ENCODE measurements around the gene ZNF556. TPM values are rescaled to one million over a fixed set of nuclear protein-coding genes. Genes with fewer than 3 reads are reported as not detected.

ZNF556 gene
- polyA plus RNA-seq, 1 of the 3 experiments (the other 2 are of a cell fraction): 0.46 TPM

- no peak for TF ChIP-seq CTCF (IDR thresholded peaks at IDR 0.05)
Measured at GRCh38 chr19:2827840-2828489, 39.2 kb upstream of the ZNF556 start (continued).

- no peaks in the 10 kb centered on the region for H3K4me1 ChIP-seq (ENCODE audit: control insufficient read depth in 1 of 2, insufficient read depth in 2 of 2, low read depth in 1 of 2, low read length in 1 of 2)
- POLR2A ChIA-PET: no interaction called here
- H3K9ac ChIP-seq: no peak overlapping the region
- no peak overlapping the region for H3K27ac ChIP-seq (ENCODE audit: low read depth in 2 of 2, low read length in 1 of 2)
- no peak overlapping the region; a peak in 1 of 4 replicates for H3K4me3 ChIP-seq (ENCODE audit: low read depth in 2 of 2, low read length in 1 of 2)
- 90% methylated on average over 17 of the region's 19 CpGs for WGBS (ENCODE audit: low lambda C conversion rate)
- no peaks in the 10 kb centered on the region for H3K9me2 ChIP-seq
- H3K4me2 ChIP-seq: no peak overlapping the region
- no peaks in the 10 kb centered on the region for H3F3A ChIP-seq (replicated peaks; ENCODE audit: insufficient read depth)
- no peak for TF ChIP-seq TEAD4 (IDR thresholded peaks at IDR 0.05; ENCODE audit: borderline replicate concordance, insufficient read depth)
- no peak for TF ChIP-seq RXRA (IDR thresholded peaks at IDR 0.05; ENCODE audit: borderline replicate concordance, low read depth)
- TF ChIP-seq RCOR1 (IDR thresholded peaks at IDR 0.05; ENCODE audit: low read length): no peak
- no peak for TF ChIP-seq REST (IDR thresholded peaks at IDR 0.05; ENCODE audit: low read depth, low read length)
- no peak for TF ChIP-seq IRF3 (IDR thresholded peaks at IDR 0.05; ENCODE audit: low read depth, low read length)
- no peak for TF ChIP-seq GABPA (IDR thresholded peaks at IDR 0.05; ENCODE audit: low read depth)
- no peak for TF ChIP-seq SMC3 (IDR thresholded peaks at IDR 0.05; ENCODE audit: low read depth, low read length)
- TF ChIP-seq NFIC (IDR thresholded peaks at IDR 0.05; ENCODE audit: borderline replicate concordance): no peak
- TF ChIP-seq CTCF (IDR thresholded peaks at IDR 0.05): no peak
- no peak for TF ChIP-seq RAD21 (IDR thresholded peaks at IDR 0.05; ENCODE audit: low read length)
- TF ChIP-seq JUND (IDR thresholded peaks at IDR 0.05): no peak
- TF ChIP-seq ELF1 (IDR thresholded peaks at IDR 0.05): no peak
- TF ChIP-seq TCF12 (IDR thresholded peaks at IDR 0.05): no peak
- TF ChIP-seq MEF2A (IDR thresholded peaks at IDR 0.05; ENCODE audit: borderline replicate concordance, low read depth): no peak
- no peak for TF ChIP-seq EZH2phosphoT487 (IDR thresholded peaks at IDR 0.05; ENCODE audit: borderline replicate concordance, low read depth)
- no peak for TF ChIP-seq POLR2AphosphoS5 (IDR thresholded peaks at IDR 0.05; ENCODE audit: low read depth, low read length)
- TF ChIP-seq NRF1 (IDR thresholded peaks at IDR 0.05; ENCODE audit: low read depth, low read length): no peak
- no peak for TF ChIP-seq GATA2 (CRISPR knock-in tag; IDR thresholded peaks at IDR 0.05)
- CTCF ChIA-PET: no interaction called here
- H3K9me3 ChIP-seq: peaks cover 20% of the 10 kb centered on the region; the same call in 1 of the 2 replicates
- H3K27me3 ChIP-seq (ENCODE audit: insufficient read depth): no peaks in the 10 kb centered on the region
- peaks cover 0 to 34% of the 10 kb centered on the region in 2 experiments for H3K36me3 ChIP-seq (replicated peaks in 1 of 2; ENCODE audit: control insufficient read depth in 1 of 2, insufficient read depth in 2 of 2, low read length in 1 of 2)
- no peaks in the 10 kb centered on the region for H4K20me1 ChIP-seq (ENCODE audit: insufficient read depth)
- H3K79me2 ChIP-seq (ENCODE audit: insufficient read depth): no peaks in the 10 kb centered on the region
- no peak for DNase-seq
- H2AFZ ChIP-seq (ENCODE audit: low read depth): no peak overlapping the region
Measured at GRCh38 chr19:2834294-2834871, 32.8 kb upstream of the ZNF556 start.

Data from SK-N-SH (cell line).